SK-N-SH treated with all-trans-retinoic acid at 6 μM for 48 hours (cell line): ENCODE results near the gene THAP5.

ENCODE experiments used
- OSR1 ChIP-seq: fragments of 250-450 bp; sonication (Bioruptor Pico); IDR thresholded peaks from 2 replicates; pipeline ENCODE4 v1.8.0; 2022; ENCODE audit warnings: moderate library complexity, mild to moderate bottlenecking, inconsistent platforms
- TOX ChIP-seq: fragments of 250-450 bp; sonication (Bioruptor Pico); IDR thresholded peaks from 2 replicates; pipeline ENCODE4 v1.8.0; 2021; ENCODE audit warnings: mild to moderate bottlenecking, moderate library complexity, borderline replicate concordance
- ZC3H10 ChIP-seq: fragments of 250-450 bp; sonication (Bioruptor Pico); IDR thresholded peaks from 2 replicates; pipeline ENCODE4 v1.5.1; 2021; ENCODE audit warnings: mild to moderate bottlenecking, moderate library complexity
- ZFP30 ChIP-seq: fragments of 450-650 bp; formaldehyde crosslinking; IDR thresholded peaks from 2 replicates; pipeline ENCODE4 v1.5.0; 2022; ENCODE audit warnings: mild to moderate bottlenecking, moderate library complexity
- ZNF565 ChIP-seq: fragments of 450-650 bp; formaldehyde crosslinking; conservative IDR thresholded peaks from 2 replicates; pipeline ENCODE4 v1.5.0; 2020; ENCODE audit warnings: low read depth, mild to moderate bottlenecking, moderate library complexity
- TF ChIP-seq, protein P1 (sequence below): fragments of 250-450 bp; sonication (Bioruptor Pico); IDR thresholded peaks from 2 replicates; pipeline ENCODE4 v1.8.0; 2020; ENCODE audit warnings: mild to moderate bottlenecking, moderate library complexity, borderline replicate concordance

DNA sequence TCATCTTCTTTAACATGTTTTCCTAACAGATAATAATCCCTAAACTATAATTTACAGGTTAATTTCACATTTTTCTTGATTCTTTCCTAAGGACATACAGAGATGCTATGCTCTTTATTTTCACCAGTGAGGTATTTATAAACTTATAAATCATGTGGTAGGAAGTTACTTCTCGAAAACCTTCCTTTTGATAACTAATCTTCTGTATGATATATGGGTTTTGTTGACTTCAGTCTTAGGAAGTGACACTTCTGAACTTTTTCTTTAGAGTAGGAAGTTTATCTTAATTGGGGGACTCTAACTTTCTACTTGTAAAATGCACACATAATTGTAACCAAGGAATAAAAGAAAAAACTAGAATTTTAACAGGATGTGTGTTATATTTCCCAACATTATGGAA lies 33.8 kb downstream of the THAP5 start:
- TF ChIP-seq TOX (CRISPR knock-in tag) (no peak), OSR1 (CRISPR knock-in tag) (no peak), ZFP30 (CRISPR knock-in tag) (no peak), ZNF565 (CRISPR knock-in tag) (no peak), ZC3H10 (CRISPR knock-in tag) (no peak)
- TF ChIP-seq, protein P1, sequence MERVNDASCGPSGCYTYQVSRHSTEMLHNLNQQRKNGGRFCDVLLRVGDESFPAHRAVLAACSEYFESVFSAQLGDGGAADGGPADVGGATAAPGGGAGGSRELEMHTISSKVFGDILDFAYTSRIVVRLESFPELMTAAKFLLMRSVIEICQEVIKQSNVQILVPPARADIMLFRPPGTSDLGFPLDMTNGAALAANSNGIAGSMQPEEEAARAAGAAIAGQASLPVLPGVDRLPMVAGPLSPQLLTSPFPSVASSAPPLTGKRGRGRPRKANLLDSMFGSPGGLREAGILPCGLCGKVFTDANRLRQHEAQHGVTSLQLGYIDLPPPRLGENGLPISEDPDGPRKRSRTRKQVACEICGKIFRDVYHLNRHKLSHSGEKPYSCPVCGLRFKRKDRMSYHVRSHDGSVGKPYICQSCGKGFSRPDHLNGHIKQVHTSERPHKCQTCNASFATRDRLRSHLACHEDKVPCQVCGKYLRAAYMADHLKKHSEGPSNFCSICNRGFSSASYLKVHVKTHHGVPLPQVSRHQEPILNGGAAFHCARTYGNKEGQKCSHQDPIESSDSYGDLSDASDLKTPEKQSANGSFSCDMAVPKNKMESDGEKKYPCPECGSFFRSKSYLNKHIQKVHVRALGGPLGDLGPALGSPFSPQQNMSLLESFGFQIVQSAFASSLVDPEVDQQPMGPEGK (CRISPR knock-in tag) = no peak
